Measurements from ENCODE around the gene ZC3H7A. TPM values are rescaled to one million over a fixed set of nuclear protein-coding genes. Genes with fewer than 3 reads are reported as not detected.

Gene ZC3H7A
- total RNA-seq, 2 donors from 2014 or later = 29.0 to 32.1 TPM

- TF ChIP-seq, protein P1, sequence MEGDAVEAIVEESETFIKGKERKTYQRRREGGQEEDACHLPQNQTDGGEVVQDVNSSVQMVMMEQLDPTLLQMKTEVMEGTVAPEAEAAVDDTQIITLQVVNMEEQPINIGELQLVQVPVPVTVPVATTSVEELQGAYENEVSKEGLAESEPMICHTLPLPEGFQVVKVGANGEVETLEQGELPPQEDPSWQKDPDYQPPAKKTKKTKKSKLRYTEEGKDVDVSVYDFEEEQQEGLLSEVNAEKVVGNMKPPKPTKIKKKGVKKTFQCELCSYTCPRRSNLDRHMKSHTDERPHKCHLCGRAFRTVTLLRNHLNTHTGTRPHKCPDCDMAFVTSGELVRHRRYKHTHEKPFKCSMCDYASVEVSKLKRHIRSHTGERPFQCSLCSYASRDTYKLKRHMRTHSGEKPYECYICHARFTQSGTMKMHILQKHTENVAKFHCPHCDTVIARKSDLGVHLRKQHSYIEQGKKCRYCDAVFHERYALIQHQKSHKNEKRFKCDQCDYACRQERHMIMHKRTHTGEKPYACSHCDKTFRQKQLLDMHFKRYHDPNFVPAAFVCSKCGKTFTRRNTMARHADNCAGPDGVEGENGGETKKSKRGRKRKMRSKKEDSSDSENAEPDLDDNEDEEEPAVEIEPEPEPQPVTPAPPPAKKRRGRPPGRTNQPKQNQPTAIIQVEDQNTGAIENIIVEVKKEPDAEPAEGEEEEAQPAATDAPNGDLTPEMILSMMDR (IDR thresholded peaks at IDR 0.05) = no peak
- H3K27me3 ChIP-seq = no peaks in the 10 kb centered on the region
- H3K36me3 ChIP-seq = peaks cover 39% of the 10 kb centered on the region
- no peaks in the 10 kb centered on the region for H3K4me1 ChIP-seq
- H3K4me3 ChIP-seq = no peak overlapping the region
- no peak overlapping the region for H3K27ac ChIP-seq
- H3K9me3 ChIP-seq = no peaks in the 10 kb centered on the region
- no peak for DNase-seq (ENCODE audit: low spot score)
Observed at GRCh38 chr16:11719762-11720161, 77.3 kb downstream of the ZC3H7A start.

GRCh38 chr16:11719171-11719570, 77.9 kb downstream of the ZC3H7A start:
- H3K4me1 ChIP-seq = no peaks in the 10 kb centered on the region
- no peaks in the 10 kb centered on the region for H3K27me3 ChIP-seq
- DNase-seq (ENCODE audit: low spot score) = no peak
- H3K27ac ChIP-seq = no peak overlapping the region
- H3K4me3 ChIP-seq = no peak overlapping the region
- TF ChIP-seq, protein P1 (IDR thresholded peaks at IDR 0.05) = no peak
- H3K36me3 ChIP-seq = peaks cover 33% of the 10 kb centered on the region
- H3K9me3 ChIP-seq = no peaks in the 10 kb centered on the region

DNA sequence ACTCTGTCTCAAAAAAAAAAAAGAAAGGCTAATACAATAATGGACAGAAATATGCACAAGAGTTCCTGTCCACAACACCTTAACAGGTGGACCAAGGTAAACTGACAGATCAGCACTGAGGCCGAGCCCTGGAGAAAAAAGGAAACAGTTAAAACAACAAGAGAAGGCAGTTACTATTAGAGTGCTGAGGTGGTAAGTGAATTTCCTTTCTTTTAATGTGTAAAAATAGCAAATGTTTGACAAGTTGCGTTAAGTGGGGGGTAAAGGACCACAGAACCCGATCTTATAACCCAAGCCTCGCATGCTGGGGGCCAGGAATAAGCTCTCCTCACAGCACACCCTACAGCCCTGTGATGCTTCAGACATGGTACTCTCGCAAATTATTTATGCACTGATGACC, 79.2 kb downstream of the ZC3H7A start:
- DNase-seq (ENCODE audit: low spot score) = no peak
- Histone ChIP-seq H3K27me3 (no peaks in the 10 kb centered on the region), H3K4me3 (no peak overlapping the region), H3K27ac (no peak overlapping the region), H3K4me1 (no peaks in the 10 kb centered on the region), H3K36me3 (peaks cover 32% of the 10 kb centered on the region), H3K9me3 (no peaks in the 10 kb centered on the region)
- TF ChIP-seq, protein P1 (IDR thresholded peaks at IDR 0.05) = no peak

DNA sequence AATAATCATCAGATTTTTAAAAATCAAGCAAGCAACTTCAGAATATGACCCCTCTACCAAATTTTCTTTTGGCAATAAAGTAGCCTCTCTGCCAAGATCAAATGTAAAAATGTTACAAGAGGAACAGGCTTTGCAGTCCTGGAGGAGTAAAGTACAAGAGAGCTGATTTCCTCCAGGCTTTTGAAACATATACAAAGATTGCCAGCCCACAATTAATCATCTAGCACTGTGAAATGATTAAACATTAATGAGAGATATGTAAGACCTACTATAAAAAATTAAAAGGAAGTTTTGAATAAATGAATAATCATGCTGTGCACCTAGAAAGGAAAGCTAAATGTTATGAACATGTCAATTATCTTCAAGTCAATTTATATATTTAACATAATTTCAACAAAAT, 80.7 kb downstream of the ZC3H7A start:
- peaks cover 32% of the 10 kb centered on the region for H3K36me3 ChIP-seq
- TF ChIP-seq, protein P1 (IDR thresholded peaks at IDR 0.05) = no peak
- no peak overlapping the region for H3K4me3 ChIP-seq
- no peaks in the 10 kb centered on the region for H3K27me3 ChIP-seq
- DNase-seq (ENCODE audit: low spot score) = no peak
- H3K27ac ChIP-seq = no peak overlapping the region
- H3K4me1 ChIP-seq = no peaks in the 10 kb centered on the region
- H3K9me3 ChIP-seq = no peaks in the 10 kb centered on the region

DNA sequence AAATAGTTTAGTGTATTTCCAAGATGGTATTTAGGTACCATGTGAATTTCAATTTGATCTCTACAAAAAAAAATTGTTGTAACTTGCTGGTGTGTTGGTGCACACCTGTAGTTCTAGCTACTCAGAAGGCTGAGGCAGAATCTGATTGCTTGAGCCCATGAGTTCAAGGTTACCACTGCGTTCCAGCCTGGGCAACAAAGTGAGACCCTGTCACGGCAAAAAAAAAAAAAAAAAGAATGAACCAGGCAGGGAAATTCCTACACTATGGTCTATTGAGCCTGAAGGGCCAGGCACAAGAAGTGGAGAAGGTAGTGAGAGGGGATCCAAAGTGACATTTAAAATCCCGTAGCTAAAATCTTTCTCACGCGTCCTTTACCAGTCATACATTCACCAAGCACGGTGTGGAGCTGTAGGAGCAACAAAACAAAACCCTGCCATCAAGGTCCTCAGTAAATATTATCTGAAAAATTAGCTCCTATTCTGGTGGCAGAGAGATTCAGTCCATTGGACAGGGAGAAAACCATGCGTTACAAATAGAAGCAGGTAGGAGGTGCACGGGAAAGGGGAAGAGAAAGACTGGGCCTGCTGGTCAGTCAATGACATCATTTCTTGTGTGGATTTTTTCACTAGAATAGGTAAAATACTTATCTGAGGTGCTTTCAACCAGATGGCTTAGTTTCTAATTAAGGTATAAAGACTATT, 81.7 kb downstream of the ZC3H7A start:
- Histone ChIP-seq H3K36me3 (peaks cover 32% of the 10 kb centered on the region), H3K27ac (no peak overlapping the region), H3K9me3 (no peaks in the 10 kb centered on the region), H3K4me1 (no peaks in the 10 kb centered on the region), H3K27me3 (no peaks in the 10 kb centered on the region), H3K4me3 (no peak overlapping the region)
- no peak for DNase-seq (ENCODE audit: low spot score)
- TF ChIP-seq, protein P1 (IDR thresholded peaks at IDR 0.05) = no peak

- Histone ChIP-seq H3K9me3 (no peaks in the 10 kb centered on the region), H3K4me3 (no peak overlapping the region), H3K27ac (no peak overlapping the region), H3K4me1 (peaks cover 0 to 5% of the 10 kb centered on the region in 2 donors), H3K27me3 (no peaks in the 10 kb centered on the region), H3K36me3 (peaks cover 28% of the 10 kb centered on the region)
- no peak for DNase-seq (ENCODE audit: low spot score)
- TF ChIP-seq, protein P1 (IDR thresholded peaks at IDR 0.05) = no peak
Observed at GRCh38 chr16:11712122-11712521, 84.9 kb downstream of the ZC3H7A start.

Measured in right atrium auricular region (tissue), 2 donors.